Liver (tissue), 3 donors: ENCODE data around the gene CDKN2B-AS1.

ENCODE experiments used
- CTCF ChIP-seq: fragments of 150-350 bp; IDR thresholded peaks from 2 replicates; pipeline ENCODE4 v1.5.1; 2017; ENCODE audit warnings: improper control_type of control experiment, low read depth, low read length; ENCODE audit not compliant: missing input control
- EGR1 ChIP-seq, 2 donors: IDR thresholded peaks; 2 replicates each; pipeline ENCODE4 v1.6.1; 2016 to 2018; ENCODE audit warnings: antibody characterized with exemption in 2 of 2, low read depth in 2 of 2
- GABPA ChIP-seq, 2 donors: IDR thresholded peaks in 1 of 2; conservative IDR thresholded peaks in 1 of 2; 2 replicates each; pipeline ENCODE4 v1.6.1; 2016; ENCODE audit warnings: antibody characterized with exemption in 2 of 2, mild to moderate bottlenecking in 1 of 2, moderate library complexity in 1 of 2
- HNF4G ChIP-seq: IDR thresholded peaks from 2 replicates; pipeline ENCODE4 v1.6.1; 2016; ENCODE audit warnings: antibody characterized with exemption
- MAX ChIP-seq: IDR thresholded peaks from 2 replicates; pipeline ENCODE4 v1.6.1; 2016; ENCODE audit warnings: antibody characterized with exemption
- RAD21 ChIP-seq, 2 donors: IDR thresholded peaks; 2 replicates each; pipeline ENCODE4 v1.6.1; 2016; ENCODE audit warnings: antibody characterized with exemption in 2 of 2, mild to moderate bottlenecking in 2 of 2
- REST ChIP-seq: IDR thresholded peaks from 2 replicates; pipeline ENCODE4 v1.6.1; 2016; ENCODE audit warnings: antibody characterized with exemption, mild to moderate bottlenecking
- TAF1 ChIP-seq: conservative IDR thresholded peaks from 2 replicates; pipeline ENCODE4 v1.6.1; 2016; ENCODE audit warnings: antibody characterized with exemption, mild to moderate bottlenecking
- YY1 ChIP-seq: IDR thresholded peaks from 2 replicates; pipeline ENCODE4 v1.6.1; 2016; ENCODE audit warnings: antibody characterized with exemption, mild to moderate bottlenecking
- ZBTB33 ChIP-seq: IDR thresholded peaks from 2 replicates; pipeline ENCODE4 v1.6.1; 2016; ENCODE audit warnings: antibody characterized with exemption
- donor health status: healthy.
- donor health status: healthy.

GRCh38 chr9:22065431-22066200 lies 71.0 kb downstream of the CDKN2B-AS1 start:
- no peak for TF ChIP-seq YY1
- TF ChIP-seq CTCF = no peak
- no peak for TF ChIP-seq RAD21 (IDR thresholded peaks at IDR 0.05)
- no peak for TF ChIP-seq HNF4G
- no peak for TF ChIP-seq MAX
- no peak for TF ChIP-seq REST
- TF ChIP-seq EGR1 (IDR thresholded peaks at IDR 0.05; ENCODE audit: low read depth in 2 of 2) = no peak
- TF ChIP-seq GABPA (IDR thresholded peaks at IDR 0.05 in 1 of 2, conservative IDR thresholded peaks at IDR 0.05 in 1 of 2) = no peak
- no peak for TF ChIP-seq ZBTB33
- no peak for TF ChIP-seq TAF1
